ENCODE data around the gene OR8B3. TPM values are rescaled to one million over a fixed set of nuclear protein-coding genes. Genes with fewer than 3 reads are reported as not detected.

Gene OR8B3
- total RNA-seq, 3 donors from 2014 or later = not detected

- Histone ChIP-seq H3K27ac (no peak overlapping the region), H3K4me3 (no peak overlapping the region), H3K27me3 (no peaks in the 10 kb centered on the region), H3K36me3 (no peaks in the 10 kb centered on the region), H3K9me3 (no peaks in the 10 kb centered on the region), H3K4me1 (no peaks in the 10 kb centered on the region)
- intact Hi-C loops (cut with DNase I; ENCODE audit: low total_unique reads) = no loop called here
- no peak for DNase-seq (ENCODE audit: low spot score in 2 of 2)
- TF ChIP-seq POLR2AphosphoS5 (IDR thresholded peaks at IDR 0.05) (no peak), CTCF (IDR thresholded peaks at IDR 0.05) (no peak)
Measured at GRCh38 chr11:124376280-124376679, 22.5 kb downstream of the OR8B3 start.

GRCh38 chr11:124359566-124359965, 39.3 kb downstream of the OR8B3 start:
- H3K36me3 ChIP-seq = no peaks in the 10 kb centered on the region
- TF ChIP-seq CTCF (IDR thresholded peaks at IDR 0.05) (no peak), POLR2AphosphoS5 (IDR thresholded peaks at IDR 0.05) (no peak), POLR2A (IDR thresholded peaks at IDR 0.05) (no peak)
- no peaks in the 10 kb centered on the region for H3K9me3 ChIP-seq
- H3K4me1 ChIP-seq = no peaks in the 10 kb centered on the region
- H3K27me3 ChIP-seq = no peaks in the 10 kb centered on the region
- DNase-seq (ENCODE audit: low spot score in 2 of 2) = no peak
- H3K4me3 ChIP-seq = no peak overlapping the region
- no peak overlapping the region for H3K27ac ChIP-seq
- intact Hi-C loops (cut with DNase I; ENCODE audit: low total_unique reads) = no loop called here

GRCh38 chr11:124346311-124346955, 52.4 kb downstream of the OR8B3 start:
- peaks cover 0 to 11% of the 10 kb centered on the region in 2 donors for H3K9me3 ChIP-seq
- no peaks in the 10 kb centered on the region for H3K27me3 ChIP-seq
- H3K27ac ChIP-seq = no peak overlapping the region
- no peak for DNase-seq (ENCODE audit: low spot score in 2 of 2)
- intact Hi-C loops (cut with DNase I; ENCODE audit: low total_unique reads) = no loop called here
- H3K4me1 ChIP-seq = no peaks in the 10 kb centered on the region
- TF ChIP-seq CTCF (IDR thresholded peaks at IDR 0.05) (no peak), POLR2A (IDR thresholded peaks at IDR 0.05) (no peak), POLR2AphosphoS5 (IDR thresholded peaks at IDR 0.05) (no peak)
- no peaks in the 10 kb centered on the region for H3K36me3 ChIP-seq
- no peak overlapping the region for H3K4me3 ChIP-seq

Other genes starting within 250 kb of the OR8B3 start
- not detected for gene OR10D3, start 215.7 kb downstream of the OR8B3 start, total RNA-seq
- gene OR8G1, start 157.9 kb downstream of the OR8B3 start, total RNA-seq = not detected
- not detected for gene OR8G5, start 142.6 kb downstream of the OR8B3 start, total RNA-seq
- not detected for gene OR8D1, start 85.1 kb downstream of the OR8B3 start, total RNA-seq
- not detected for gene OR8D2, start 78.8 kb downstream of the OR8B3 start, total RNA-seq
- gene OR8B2, start 14.5 kb downstream of the OR8B3 start, total RNA-seq = not detected
- gene OR8B4, start 25.8 kb upstream of the OR8B3 start, total RNA-seq = not detected
- not detected for gene OR8B8, start 46.7 kb upstream of the OR8B3 start, total RNA-seq
- not detected for gene OR8B12, start 144.6 kb upstream of the OR8B3 start, total RNA-seq
- gene OR8A1, start 171.0 kb upstream of the OR8B3 start, total RNA-seq = not detected
- not detected for gene PANX3, start 212.4 kb upstream of the OR8B3 start, total RNA-seq
- gene TBRG1, start 223.8 kb upstream of the OR8B3 start, total RNA-seq = 10 to 100 TPM; 34.7 to 49.0 (median 34.9) TPM

Measured in breast epithelium (tissue), 4 donors.